ENCODE measurements around the gene NAA38.

NAA38 gene

DNA sequence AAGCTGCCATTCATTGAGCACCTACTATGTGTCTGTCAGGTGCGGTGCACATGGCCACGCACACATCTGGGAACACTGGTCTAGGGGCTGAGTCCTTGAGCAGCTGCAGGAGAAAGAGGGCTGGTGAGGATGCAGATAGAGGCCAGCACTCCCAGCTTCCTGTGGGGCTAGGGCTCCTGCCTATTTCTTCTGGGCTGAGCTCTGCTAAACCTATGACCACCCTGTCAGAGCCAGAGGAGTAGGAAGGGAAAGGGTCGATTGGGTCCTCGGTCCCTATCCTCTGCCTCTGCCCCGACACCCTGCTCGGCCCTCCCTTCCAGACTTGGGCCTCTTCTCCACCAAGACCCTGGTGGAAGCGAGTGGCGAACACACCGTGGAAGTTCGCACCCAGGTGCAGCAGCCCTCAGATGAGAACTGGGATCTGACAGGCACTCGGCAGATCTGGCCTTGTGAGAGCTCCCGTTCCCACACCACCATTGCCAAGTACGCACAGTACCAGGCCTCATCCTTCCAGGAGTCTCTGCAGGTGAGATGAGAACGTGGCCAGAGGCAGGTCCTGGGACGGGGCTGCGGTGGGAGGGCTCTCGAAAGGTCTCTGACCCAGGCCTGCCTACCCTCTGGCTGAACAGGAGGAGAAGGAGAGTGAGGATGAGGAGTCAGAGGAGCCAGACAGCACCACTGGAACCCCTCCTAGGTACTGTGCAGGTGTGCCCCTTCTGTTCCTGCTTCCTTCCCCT is 6.5 kb downstream of the NAA38 start:
- DNase-seq (ENCODE audit: extremely low read depth, low read depth) = no peak
- TF ChIP-seq, protein P1, sequence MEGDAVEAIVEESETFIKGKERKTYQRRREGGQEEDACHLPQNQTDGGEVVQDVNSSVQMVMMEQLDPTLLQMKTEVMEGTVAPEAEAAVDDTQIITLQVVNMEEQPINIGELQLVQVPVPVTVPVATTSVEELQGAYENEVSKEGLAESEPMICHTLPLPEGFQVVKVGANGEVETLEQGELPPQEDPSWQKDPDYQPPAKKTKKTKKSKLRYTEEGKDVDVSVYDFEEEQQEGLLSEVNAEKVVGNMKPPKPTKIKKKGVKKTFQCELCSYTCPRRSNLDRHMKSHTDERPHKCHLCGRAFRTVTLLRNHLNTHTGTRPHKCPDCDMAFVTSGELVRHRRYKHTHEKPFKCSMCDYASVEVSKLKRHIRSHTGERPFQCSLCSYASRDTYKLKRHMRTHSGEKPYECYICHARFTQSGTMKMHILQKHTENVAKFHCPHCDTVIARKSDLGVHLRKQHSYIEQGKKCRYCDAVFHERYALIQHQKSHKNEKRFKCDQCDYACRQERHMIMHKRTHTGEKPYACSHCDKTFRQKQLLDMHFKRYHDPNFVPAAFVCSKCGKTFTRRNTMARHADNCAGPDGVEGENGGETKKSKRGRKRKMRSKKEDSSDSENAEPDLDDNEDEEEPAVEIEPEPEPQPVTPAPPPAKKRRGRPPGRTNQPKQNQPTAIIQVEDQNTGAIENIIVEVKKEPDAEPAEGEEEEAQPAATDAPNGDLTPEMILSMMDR (IDR thresholded peaks at IDR 0.05; ENCODE audit: low read depth, low read length) = no peak

GRCh38 chr17:7849751-7850504 is 7.4 kb downstream of the NAA38 start:
- DNase-seq (ENCODE audit: extremely low read depth, low read depth) = no peak
- TF ChIP-seq, protein P1 (IDR thresholded peaks at IDR 0.05; ENCODE audit: low read depth, low read length) = no peak

- no peak for DNase-seq (ENCODE audit: extremely low read depth, low read depth)
- TF ChIP-seq, protein P1 (IDR thresholded peaks at IDR 0.05; ENCODE audit: low read depth, low read length) = no peak
Measured at GRCh38 chr17:7849130-7849750, 8.1 kb downstream of the NAA38 start.

- TF ChIP-seq, protein P1 (IDR thresholded peaks at IDR 0.05; ENCODE audit: low read depth, low read length) = no peak
- no peak for DNase-seq (ENCODE audit: extremely low read depth, low read depth)
Measured at GRCh38 chr17:7848739-7849129, 8.6 kb downstream of the NAA38 start.

DNA sequence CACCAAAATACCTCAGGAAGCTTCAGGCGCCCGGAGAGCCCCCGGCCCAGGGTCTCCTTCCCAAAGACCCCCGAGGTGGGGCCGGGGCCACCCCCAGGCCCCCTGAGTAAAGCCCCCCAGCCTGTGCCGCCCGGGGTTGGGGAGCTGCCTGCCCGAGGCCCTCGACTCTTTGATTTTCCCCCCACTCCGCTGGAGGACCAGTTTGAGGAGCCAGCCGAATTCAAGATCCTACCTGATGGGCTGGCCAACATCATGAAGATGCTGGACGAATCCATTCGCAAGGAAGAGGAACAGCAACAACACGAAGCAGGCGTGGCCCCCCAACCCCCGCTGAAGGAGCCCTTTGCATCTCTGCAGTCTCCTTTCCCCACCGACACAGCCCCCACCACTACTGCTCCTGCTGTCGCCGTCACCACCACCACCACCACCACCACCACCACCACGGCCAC is 9.2 kb downstream of the NAA38 start:
- DNase-seq (ENCODE audit: extremely low read depth, low read depth) = no peak
- TF ChIP-seq, protein P1 (IDR thresholded peaks at IDR 0.05; ENCODE audit: low read depth, low read length) = no peak

DNA sequence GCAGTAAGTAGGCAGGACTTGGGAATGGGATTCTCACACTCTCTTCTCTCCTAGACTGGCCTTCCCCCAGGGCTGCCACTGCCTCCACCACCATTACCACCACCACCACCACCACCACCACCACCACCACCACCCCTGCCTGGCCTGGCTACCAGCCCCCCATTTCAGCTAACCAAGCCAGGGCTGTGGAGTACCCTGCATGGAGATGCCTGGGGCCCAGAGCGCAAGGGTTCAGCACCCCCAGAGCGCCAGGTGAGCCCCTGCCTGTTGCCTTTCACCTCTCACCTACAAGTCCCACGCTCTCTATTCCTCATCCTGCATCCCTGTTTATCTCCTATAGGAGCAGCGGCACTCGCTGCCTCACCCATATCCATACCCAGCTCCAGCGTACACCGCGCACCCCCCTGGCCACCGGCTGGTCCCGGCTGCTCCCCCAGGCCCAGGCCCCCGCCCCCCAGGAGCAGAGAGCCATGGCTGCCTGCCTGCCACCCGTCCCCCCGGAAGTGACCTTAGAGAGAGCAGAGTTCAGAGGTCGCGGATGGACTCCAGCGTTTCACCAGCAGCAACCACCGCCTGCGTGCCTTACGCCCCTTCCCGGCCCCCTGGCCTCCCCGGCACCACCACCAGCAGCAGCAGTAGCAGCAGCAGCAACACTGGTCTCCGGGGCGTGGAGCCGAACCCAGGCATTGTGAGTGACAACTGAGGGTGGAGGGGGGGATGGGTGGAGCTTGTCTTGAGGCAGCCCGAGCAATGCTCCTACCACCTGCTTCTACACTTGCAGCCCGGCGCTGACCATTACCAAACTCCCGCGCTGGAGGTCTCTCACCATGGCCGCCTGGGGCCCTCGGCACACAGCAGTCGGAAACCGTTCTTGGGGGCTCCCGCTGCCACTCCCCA is 10.3 kb downstream of the NAA38 start:
- TF ChIP-seq, protein P1 (IDR thresholded peaks at IDR 0.05; ENCODE audit: low read depth, low read length) = no peak
- no peak for DNase-seq (ENCODE audit: extremely low read depth, low read depth)
